GM12878 (cell line): ENCODE measurements around the gene COQ4. TPM values are rescaled to one million over a fixed set of nuclear protein-coding genes. Genes with fewer than 3 reads are reported as not detected.

Experiments
- ATF7 ChIP-seq: fragments of 450-650 bp; IDR thresholded peaks from 2 replicates; pipeline ENCODE4 v1.6.1; 2016; ENCODE audit warnings: low read depth, mild to moderate bottlenecking
- HDGF ChIP-seq: fragments of 450-650 bp; IDR thresholded peaks from 2 replicates; pipeline ENCODE4 v1.6.1; 2016; ENCODE audit warnings: antibody characterized with exemption
- NR2F1 ChIP-seq: fragments of 450-650 bp; conservative IDR thresholded peaks from 2 replicates; pipeline ENCODE4 v1.6.1; 2017; ENCODE audit warnings: mild to moderate bottlenecking
- PBX3 ChIP-seq: IDR thresholded peaks from 2 replicates; pipeline ENCODE4 v1.6.1; 2011; ENCODE audit warnings: mild to moderate bottlenecking, low read depth, low read length, moderate library complexity; ENCODE audit not compliant: insufficient replicate concordance
- RBBP5 ChIP-seq: fragments of 200-600 bp; sonication (generic); conservative IDR thresholded peaks from 2 replicates; pipeline ENCODE4 v1.6.1; 2016
- SMARCA5 ChIP-seq: fragments of 450-650 bp; IDR thresholded peaks from 2 replicates; pipeline ENCODE4 v1.6.1; 2017; ENCODE audit warnings: mild to moderate bottlenecking
- ZBTB33 ChIP-seq: fragments of 450-650 bp; IDR thresholded peaks from 2 replicates; pipeline ENCODE4 v1.6.1; 2017; ENCODE audit warnings: mild to moderate bottlenecking
- ZNF622 ChIP-seq: fragments of 450-650 bp; IDR thresholded peaks from 2 replicates; pipeline ENCODE4 v1.6.1; 2017; ENCODE audit warnings: mild to moderate bottlenecking, inconsistent platforms
- polyA plus RNA-seq, 11 experiments: library from polyadenylated mRNA; depleted of rRNA in 4 of 11; unstranded in 6 of 11; stranded (reverse) in 5 of 11; fragments of >200 nt; fragmentation: Nextera tagmentation in 4 of 11; fragmentation: Illumina TruSeq in 1 of 11; extraction: Ambion mirVana in 4 of 11; extraction: Trizol in 1 of 11; gene quantifications; 1 replicate in 1 of 11; 2 replicates in 10 of 11; pipeline versions ENCODE4 v1.2.1 to v1.2.3, GENCODE V29; 2011 to 2016; ENCODE audit warnings: inconsistent platforms in 2 of 11, missing spikeins in 2 of 11, low read depth in 1 of 11
- total RNA-seq, 4 experiments: library from RNA; depleted of rRNA in 3 of 4; stranded (reverse); fragments of >200 nt in 3 of 4; fragmentation: Illumina TruSeq in 1 of 4; extraction: Trizol in 1 of 4; gene quantifications; 2 replicates each; pipeline versions ENCODE4 v1.2.1 to v1.2.3, GENCODE V29; 2013 to 2021
- TF ChIP-seq, protein P1 (sequence below): fragments of 150-350 bp; IDR thresholded peaks from 2 replicates; pipeline ENCODE4 v1.6.1; 2016; ENCODE audit warnings: low read depth, low read length
- TF ChIP-seq, protein P2 (sequence below): fragments of 450-650 bp; IDR thresholded peaks from 2 replicates; pipeline ENCODE4 v1.6.1; 2016; ENCODE audit warnings: mild to moderate bottlenecking, moderate library complexity, borderline replicate concordance

Gene COQ4
- total and polyA plus RNA-seq, 10 of the 15 experiments (the other 5 are each of a cell fraction or from before 2014, with no cell fraction given) = 3.8 to 64.1 (median 38.6) TPM

DNA sequence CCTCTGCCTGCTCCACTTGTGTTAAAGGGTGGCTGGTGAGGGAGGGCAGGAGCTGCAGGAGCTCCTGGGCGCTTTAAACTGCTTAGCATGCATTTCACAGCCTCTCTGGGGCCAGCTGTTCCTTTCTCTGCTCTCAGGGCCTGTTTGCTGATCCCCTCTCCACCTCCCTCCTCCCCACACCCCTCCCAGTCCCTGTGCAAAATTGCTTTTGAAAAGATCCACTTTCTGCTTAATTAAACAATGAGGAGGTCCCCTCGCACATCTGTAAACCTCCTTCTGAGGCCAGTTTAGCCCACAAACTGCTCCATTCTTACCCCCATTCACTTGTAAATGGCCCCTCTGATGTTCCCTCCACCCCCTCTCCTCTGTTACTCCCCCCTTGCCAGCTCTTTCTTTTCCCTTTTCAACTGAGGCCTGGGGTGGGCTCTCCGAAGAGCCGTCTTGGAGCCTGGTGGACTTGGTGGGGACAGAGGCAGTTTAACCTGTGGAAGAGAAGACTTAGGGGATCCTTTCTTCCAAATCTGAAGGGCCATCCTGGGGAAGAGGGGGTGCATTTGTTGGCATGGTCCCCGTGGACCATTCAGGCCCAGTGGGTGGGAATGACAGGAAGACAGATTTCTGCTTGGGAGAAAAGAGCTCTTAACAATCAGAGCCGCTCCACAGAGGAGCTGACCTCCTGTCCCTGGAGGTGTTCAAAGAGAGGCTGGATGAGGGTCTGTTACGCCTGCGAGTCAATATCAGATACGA is 60.5 kb downstream of the COQ4 start (continued):
- TF ChIP-seq, protein P1, sequence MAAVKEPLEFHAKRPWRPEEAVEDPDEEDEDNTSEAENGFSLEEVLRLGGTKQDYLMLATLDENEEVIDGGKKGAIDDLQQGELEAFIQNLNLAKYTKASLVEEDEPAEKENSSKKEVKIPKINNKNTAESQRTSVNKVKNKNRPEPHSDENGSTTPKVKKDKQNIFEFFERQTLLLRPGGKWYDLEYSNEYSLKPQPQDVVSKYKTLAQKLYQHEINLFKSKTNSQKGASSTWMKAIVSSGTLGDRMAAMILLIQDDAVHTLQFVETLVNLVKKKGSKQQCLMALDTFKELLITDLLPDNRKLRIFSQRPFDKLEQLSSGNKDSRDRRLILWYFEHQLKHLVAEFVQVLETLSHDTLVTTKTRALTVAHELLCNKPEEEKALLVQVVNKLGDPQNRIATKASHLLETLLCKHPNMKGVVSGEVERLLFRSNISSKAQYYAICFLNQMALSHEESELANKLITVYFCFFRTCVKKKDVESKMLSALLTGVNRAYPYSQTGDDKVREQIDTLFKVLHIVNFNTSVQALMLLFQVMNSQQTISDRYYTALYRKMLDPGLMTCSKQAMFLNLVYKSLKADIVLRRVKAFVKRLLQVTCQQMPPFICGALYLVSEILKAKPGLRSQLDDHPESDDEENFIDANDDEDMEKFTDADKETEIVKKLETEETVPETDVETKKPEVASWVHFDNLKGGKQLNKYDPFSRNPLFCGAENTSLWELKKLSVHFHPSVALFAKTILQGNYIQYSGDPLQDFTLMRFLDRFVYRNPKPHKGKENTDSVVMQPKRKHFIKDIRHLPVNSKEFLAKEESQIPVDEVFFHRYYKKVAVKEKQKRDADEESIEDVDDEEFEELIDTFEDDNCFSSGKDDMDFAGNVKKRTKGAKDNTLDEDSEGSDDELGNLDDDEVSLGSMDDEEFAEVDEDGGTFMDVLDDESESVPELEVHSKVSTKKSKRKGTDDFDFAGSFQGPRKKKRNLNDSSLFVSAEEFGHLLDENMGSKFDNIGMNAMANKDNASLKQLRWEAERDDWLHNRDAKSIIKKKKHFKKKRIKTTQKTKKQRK = no peak
- TF ChIP-seq ATF7 (no peak), PBX3 (no peak), RBBP5 (no peak), ZBTB33 (no peak), NR2F1 (no peak), HDGF (no peak), ZNF622 (no peak), SMARCA5 (no peak)
- TF ChIP-seq, protein P2, sequence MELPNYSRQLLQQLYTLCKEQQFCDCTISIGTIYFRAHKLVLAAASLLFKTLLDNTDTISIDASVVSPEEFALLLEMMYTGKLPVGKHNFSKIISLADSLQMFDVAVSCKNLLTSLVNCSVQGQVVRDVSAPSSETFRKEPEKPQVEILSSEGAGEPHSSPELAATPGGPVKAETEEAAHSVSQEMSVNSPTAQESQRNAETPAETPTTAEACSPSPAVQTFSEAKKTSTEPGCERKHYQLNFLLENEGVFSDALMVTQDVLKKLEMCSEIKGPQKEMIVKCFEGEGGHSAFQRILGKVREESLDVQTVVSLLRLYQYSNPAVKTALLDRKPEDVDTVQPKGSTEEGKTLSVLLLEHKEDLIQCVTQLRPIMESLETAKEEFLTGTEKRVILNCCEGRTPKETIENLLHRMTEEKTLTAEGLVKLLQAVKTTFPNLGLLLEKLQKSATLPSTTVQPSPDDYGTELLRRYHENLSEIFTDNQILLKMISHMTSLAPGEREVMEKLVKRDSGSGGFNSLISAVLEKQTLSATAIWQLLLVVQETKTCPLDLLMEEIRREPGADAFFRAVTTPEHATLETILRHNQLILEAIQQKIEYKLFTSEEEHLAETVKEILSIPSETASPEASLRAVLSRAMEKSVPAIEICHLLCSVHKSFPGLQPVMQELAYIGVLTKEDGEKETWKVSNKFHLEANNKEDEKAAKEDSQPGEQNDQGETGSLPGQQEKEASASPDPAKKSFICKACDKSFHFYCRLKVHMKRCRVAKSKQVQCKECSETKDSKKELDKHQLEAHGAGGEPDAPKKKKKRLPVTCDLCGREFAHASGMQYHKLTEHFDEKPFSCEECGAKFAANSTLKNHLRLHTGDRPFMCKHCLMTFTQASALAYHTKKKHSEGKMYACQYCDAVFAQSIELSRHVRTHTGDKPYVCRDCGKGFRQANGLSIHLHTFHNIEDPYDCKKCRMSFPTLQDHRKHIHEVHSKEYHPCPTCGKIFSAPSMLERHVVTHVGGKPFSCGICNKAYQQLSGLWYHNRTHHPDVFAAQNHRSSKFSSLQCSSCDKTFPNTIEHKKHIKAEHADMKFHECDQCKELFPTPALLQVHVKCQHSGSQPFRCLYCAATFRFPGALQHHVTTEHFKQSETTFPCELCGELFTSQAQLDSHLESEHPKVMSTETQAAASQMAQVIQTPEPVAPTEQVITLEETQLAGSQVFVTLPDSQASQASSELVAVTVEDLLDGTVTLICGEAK = no peak
